AML-193 (cell line): ENCODE data around the gene PSTPIP2.
"Not testable (repeated sequence)": the region's sequence is repeated elsewhere in the genome, so short reads cannot be mapped to it uniquely, and the experiment has no call there.

ENCODE experiments used
- DNase-seq, 2 experiments: peaks; one replicate each; lab custom pipeline; 2025; lab: John Stamatoyannopoulos, UW

PSTPIP2 gene

DNA sequence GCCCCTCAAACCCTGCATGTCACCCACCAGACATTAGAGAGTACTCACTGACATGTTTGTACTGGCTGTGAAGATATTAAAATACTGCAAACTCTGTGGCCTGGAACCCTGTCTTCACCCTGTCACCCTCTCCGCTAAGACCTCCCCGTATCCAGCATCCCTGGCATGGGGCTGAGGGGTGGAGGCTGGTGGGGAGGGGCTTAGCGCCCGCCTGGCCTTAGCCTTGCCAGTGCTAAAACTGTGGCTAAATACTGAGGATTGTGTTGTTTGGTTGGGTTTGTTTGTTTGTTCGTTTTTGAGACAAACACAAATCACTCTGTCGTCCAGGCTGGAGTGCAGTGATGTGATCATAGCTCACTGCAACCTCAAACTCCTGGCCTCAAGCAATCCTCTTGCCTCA is 1.8 kb downstream of the PSTPIP2 start:
- DNase-seq = no peak

DNA sequence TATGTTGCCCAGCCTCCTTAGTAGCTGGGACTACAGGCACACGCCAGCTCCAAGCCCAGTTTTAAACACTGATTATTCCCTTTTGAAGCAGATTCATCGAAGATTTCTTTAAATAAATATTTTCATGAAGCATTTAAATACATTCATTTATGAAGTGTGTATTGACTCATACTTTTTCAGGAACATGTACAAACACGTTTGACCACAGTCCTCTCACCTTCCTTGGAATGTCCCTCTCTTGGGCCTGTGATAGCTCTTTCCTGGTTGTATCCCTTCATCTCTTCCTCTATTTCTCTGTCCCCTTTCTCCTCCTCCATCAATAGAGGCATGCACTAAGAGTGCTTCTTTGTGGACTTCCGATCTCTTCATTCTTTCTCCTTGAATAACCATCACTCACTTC is 2.5 kb downstream of the PSTPIP2 start:
- no peak for DNase-seq

DNA sequence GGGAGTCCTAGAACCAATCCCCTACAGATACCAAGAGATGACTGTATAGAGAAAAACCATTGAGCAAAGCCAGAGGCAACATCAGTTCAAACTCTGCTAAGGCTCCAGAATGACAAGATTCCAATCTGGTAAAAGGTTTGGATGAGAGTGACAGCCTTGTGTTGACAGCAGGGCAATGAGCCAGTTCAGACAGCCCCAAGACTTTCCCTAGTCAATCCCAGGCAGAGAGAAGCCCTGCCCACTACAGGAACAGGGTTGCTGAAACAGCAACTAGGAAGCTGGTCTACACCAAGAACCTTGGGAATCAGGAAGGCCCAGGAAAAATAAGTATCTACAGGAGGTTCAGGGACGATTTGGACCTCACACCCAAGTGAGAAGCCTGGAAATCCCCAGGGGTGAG is 3.3 kb downstream of the PSTPIP2 start:
- no peak for DNase-seq

DNA sequence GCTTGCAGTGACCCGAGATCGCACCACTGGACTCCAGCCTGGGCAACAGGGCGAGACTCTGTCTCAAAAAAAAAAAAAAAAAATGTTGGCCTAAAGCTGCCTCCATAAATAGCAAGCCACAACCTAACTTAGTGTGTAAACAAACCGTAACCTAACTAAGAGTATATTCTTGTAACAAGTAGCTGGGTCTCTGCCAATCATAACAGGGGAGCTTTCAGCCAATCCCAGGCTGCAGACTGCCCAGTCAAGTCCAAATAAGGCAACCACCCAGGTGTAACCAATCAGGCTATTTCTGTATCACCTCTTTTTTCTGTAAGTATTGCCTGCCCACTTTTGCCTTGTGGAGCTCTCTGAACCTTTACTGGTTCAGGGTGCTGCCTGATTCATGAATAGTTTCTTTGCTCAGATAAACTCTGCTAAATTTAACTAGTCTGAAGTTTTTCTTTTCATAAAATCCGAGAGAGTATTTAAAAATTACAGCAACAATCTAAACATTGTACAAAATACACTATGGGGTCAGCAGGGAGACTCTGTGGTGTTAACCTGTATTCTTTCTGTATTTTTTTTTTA is 4.5 kb downstream of the PSTPIP2 start:
- no peak for DNase-seq

DNA sequence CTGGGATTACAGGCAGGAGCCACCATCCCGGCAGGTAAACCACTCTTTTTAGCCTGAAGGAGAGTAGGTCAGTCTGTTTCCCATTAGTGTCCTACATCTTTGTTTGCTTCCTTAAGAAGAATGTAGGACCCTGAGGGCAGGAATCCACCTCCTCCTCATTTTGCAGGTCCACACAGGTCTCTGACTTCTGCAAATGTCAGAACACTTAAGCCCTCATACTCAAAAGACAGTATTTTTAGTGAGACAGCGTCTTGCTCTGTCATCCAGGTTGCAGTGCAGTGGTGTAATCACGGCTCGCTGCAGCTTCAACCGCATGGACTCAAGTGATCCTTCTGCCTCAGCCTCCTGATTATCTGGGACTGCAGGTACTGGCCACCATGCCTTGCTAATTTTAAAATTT is 9.3 kb downstream of the PSTPIP2 start:
- no peak for DNase-seq

DNA sequence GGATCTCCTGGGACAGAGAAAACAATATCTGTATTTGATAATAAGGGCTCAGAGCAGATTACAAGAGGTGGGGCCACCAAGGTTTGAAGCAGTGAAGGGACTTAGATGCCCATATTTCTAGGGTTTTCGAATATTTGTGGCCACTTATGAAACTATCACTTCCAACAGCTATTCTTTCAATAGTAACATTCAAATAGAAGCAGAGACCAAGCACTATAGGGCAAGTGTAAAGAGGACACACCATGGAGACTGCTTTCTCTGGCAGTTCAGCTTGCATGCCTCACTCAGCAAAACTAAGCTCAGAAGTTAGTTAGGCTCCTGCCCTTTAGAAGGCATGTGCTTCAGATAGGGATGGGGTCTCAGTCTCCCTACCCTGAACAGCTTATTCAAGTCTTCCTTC is 10.3 kb downstream of the PSTPIP2 start:
- no peak for DNase-seq

DNA sequence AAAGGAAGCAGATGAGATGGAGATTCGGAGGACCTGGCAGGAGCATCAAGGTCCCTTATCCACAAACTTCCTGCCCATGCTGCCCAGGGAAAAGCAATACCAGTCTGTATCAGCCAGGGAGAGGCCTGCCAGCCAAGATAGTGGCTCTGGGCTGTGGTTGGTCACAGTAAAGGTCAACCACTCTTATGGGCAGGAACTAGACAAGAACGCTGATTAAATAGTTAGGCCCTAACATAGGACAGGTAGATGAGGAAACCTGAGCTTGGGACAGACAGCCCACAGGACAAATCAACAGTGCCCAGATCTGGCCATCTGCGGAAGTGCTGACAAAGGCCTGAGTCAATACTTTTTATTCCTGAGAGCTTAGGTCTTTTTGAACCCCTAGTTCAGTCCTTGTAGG is 10.7 kb downstream of the PSTPIP2 start:
- DNase-seq = no peak

DNA sequence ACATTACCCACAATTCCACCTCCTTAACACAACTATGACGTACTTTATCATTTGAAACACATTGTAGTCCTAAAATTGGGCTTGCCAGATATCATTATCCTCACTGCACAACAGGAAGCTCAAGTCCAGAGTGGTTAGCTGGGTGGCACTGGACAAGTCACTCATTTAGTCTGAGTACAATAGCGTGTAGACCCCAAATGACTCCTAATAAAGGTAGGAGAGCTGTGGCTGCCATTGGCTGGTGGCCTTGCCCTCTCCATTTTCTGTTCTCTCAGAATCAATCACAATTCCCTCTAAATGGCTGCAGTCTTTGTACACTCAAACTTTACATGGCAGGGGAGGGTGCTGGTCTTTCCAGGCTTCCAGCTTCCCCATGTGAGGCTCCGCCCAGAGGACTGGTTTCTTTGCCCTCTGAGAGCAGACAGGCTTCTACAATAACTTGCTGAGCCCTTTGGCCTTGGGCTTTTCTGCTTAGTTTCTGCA is 11.7 kb downstream of the PSTPIP2 start:
- DNase-seq = no peak

DNA sequence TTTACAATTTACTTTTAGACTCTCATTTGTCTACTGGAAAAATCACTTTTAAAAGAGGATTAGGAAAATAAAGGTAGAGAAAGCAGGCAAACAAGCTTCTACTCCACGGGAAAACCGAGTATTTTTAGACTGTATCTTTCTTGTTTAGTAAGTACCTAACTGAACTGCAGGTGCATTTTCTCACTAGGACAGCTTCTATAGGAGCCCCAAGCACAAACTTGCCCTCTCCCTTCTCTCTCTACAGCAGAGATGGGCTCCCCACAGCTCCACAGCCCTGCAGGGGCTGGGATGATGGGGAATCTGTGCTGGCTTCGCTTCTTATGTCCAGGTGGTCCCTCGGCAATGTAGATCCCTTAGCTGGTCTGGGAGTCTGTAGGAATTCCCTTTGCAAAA is 16.2 kb downstream of the PSTPIP2 start:
- no peak for DNase-seq

DNA sequence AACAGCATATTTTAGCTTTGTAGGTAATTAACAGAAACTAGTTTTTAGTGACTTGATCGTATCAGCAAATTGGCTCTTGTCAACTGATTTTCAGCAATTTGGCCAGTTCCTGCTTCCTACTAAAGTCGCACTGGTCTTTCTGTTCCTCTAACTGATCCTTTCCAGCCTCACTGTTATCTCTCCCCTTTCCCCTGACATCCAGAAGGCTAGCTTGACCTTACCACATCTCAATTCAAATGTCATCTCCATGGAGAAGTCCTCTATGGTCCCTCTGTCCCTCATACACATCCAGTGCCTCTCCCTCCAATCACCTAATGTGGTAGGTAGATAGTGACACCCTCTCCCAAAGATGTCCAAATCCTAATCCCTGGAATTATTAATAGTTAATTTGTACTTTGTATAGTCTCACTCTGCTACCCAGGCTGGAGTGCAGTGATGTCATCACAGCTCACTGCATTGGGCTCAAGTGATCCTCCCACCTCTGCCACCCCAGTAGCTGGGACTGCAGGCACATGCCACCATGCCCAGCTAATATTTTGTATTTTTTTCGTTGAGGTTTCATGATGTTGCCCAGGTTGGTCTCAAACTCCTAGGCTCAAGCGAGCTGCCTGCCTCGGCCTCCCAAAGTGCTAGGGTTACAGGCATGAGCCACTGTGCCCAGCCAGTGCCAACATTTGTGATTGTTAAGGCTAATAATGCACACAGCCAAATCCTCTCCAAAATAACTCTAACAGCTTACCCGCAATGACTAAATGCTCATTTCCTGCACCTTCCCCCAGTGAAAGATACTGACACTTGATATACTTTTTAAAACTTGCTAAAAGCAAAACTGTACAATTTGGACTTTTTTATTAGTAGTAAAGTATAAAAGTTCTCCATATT is 16.9 kb downstream of the PSTPIP2 start:
- peak in 1 of 2 experiments; percentile 32 for DNase-seq

DNA sequence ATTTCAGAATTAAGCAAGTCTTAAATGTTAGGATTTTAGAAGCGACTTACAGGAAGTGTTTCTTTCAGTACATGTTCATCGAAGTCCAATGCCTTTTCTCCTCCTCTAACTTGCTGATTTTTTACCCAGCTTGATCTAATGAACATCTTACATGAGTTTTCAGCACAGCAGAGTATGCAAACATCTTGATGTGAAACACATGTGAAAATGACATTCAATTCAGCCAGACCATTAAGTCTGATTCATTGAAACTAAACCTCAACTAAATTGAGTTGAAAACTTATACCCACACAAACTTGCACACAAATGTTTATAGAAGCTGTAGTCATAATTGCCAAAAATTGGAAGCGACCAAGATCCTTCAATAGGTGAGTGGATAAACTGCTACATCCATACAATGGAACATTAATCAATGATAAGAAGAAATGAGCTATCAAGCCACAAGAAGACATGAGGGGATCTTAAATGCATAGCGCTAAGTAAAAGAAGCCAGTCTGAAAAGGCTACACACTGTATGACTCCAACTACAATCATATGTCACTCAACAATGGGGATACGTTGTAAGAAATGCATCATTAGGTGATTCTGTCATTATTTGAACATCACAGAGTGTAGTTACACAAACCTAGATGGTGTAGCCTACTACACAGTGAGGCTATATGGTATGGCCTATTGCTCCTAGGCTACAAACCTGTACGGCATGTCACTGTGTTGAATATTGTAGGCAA is 18.5 kb downstream of the PSTPIP2 start:
- no peak for DNase-seq

DNA sequence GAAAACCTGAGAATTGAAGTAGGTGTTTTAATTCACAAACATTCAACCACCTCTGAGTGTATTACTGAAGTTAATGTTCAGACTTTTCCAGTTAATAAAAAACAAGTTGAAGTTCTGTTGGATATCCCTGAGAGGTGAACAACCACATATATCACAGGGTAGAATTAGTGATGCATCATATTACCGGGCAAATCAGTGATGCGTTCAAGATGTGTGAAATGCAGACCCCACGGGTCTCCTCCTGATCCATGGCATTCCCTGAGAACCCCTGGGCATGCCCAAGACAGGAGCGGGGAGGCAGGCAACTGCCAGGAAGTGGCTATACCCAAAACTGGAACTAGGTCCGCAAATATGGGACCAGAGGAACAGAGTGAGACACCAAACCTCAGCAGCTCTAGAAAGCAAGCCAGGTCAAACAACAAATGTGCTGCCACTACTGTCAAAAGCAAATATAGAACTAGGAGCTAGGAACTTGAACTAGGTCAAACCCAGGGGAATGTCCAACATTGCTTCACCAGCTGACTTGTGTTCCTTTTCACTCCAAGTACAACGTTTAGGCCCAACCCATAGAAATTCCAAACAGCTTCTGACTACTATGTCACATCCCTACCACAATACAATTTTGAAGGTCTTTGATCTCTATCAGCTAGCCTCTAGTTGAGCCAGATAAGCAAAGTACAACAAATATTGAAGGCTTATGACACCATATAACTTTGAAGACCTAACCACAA is 20.2 kb downstream of the PSTPIP2 start:
- no peak for DNase-seq

DNA sequence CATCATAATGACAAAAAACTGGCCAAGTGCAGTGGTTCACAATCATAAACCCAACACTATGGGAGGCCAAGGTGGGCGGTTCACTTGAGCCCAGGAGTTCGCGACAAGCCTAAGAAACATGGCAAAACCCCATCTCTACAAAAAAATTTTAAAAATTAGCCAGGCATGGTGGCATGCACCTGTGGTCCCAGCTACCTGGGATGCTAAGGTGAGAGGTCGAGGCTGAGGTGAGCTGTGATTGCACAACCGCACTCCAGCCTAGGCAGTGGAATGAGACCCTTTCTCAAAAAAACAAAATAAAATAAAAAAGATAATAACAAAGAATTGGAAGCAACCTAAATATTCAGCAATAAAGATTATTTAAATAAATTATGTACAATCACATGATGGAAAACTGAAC is 21.8 kb downstream of the PSTPIP2 start:
- no peak for DNase-seq

DNA sequence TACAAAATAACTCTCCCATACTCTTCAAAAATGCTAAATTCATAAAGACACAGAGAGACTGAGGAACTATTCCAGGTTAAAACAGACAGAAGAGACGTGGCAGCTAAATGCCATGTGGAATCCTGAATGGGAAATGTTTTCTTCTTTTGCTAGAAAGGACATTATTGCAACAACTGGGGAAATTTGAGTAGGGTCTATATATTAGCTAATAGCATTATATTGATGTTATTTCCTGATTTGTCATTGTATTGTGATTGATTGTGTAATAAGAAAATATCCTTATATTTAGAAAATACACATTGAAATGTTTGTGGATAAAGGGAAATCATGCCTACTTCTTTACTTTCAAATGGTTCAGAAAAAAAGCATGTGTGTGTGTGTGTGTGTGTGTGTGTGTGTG is 23.4 kb downstream of the PSTPIP2 start:
- no peak for DNase-seq

DNA sequence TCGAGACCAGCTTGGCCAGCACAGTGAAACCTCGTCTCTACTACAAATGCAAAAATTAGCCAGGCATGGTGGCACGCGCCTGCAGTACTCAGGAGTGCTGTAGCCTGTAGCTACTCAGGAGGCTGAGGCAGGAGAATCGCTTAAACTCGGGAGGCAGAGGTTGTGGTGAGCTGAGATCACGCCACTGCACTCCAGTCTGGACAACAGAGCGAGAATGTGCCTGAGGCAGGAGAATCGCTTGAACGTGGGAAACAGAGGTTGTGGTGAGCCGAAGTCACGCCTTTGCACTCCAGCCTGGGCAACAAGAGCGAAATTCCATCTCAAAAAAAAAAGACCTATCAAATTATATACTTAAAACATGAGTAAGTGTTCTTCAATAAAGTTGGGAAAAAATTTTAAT is 24.7 kb downstream of the PSTPIP2 start:
- not testable (repeated sequence) for DNase-seq

DNA sequence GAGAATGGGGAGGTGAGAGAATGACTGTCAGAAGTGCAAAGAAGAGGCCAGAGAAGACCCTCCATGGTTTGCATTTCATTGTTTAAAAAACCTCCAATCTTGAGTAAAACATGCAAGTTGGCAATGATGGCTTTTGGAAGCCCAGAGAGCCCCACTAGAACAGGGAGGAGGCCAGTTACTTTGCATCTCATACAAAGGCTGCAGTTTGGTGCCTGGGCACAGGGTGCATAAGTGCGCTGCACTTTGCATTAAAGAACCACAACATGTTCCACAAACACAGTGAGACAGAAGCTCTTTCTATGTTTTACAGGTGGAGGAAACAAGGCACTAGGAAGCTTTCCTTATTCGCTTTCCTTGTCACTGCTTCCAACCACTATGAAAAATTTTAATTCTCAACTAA is 25.4 kb downstream of the PSTPIP2 start:
- no peak for DNase-seq

DNA sequence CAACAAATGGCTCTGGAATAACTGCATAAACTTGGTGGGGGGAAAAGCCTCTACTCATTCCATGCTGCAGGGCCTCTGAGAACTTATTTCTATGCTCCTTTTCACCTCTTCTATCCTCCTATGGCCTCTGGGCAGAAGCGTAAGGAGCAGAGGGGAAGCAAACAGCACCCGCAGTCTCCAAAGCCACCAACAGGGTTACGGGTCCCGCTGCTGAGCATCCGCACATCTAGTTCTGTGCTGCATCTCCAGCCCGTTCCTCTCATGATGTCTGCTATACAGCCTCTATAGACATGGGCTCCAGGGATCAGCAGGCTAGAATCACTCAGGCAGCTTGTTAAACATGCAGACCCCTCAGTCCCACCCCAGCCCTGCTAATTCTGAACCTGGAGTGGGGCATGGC is 25.9 kb downstream of the PSTPIP2 start:
- DNase-seq = no peak

DNA sequence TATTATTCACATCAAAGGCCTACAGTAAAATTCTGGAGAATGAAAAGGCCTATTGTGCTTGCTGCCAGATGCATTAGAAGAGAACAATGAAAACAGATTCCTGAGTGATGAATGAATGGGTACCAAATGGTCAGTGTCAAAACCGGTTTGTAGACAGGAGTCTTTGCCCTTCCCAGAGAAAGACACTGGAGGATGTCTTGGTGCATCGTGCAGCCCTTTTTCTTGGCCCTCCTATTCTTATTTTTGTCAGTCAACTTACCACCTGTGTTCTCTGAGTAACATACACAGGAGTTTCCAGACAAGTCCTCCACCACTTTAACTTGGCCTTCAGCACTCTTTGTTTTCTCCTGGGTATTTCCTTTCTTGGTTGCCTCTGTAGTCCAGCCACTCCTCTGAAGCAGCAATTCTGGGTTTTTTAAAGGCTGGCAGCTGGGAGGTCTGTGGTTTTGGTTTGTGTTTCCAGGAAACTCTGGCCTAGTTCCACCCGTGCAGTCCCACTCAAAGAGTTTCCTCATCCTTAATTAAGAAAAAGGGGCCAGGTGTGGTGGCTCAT is 29.4 kb downstream of the PSTPIP2 start:
- DNase-seq = peak; percentile 47 to 57

DNA sequence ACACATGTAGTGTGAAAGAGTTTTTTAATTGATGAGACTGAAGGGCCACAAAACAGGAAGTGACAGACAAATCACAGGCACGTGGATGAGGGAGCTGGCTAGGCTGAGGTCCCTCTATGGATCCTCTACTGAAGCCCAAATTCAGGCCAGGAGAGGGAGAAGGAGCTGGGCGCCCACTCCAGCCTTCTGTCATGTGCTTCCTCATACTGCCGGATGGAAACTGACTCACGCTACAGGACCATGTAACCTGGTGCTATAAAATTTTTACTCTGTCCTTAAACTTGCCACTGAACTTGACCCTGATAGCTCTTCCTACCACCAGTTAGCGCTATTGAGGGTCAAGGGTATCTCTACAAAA is 31.3 kb downstream of the PSTPIP2 start:
- DNase-seq = no peak

DNA sequence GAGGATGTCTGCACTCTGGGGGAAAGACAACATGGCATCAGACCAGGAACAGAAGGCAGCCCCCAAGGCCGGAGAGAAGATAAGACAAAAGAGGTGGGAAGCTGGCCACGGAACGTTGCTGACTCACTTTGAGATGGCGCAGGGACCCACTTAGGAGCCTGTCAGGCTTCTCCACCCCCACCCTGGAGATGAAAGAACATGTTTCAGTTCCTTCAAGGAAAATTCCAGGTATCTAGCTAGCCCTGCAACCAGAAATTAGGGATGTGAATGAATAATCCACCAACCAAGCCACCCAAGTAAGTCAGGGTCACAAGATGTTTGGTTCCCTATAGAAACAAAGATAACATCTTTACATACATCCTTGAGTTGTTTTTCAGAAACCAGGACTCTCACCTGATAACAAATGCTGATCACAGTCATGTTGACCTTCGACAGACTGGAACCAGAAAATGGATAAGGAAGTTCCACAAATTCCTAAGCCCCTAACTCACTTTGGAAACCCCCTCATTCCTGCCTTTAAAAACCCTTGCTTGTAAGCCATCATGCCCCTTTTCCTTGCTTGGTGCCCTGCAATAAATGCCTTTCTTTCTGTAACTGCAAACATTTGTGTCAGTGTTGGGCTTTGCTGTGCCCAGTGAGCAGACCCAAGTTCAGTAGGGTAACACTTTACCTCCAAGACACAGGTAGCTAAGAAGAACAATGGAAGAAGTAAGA is 31.9 kb downstream of the PSTPIP2 start:
- DNase-seq = no peak

DNA sequence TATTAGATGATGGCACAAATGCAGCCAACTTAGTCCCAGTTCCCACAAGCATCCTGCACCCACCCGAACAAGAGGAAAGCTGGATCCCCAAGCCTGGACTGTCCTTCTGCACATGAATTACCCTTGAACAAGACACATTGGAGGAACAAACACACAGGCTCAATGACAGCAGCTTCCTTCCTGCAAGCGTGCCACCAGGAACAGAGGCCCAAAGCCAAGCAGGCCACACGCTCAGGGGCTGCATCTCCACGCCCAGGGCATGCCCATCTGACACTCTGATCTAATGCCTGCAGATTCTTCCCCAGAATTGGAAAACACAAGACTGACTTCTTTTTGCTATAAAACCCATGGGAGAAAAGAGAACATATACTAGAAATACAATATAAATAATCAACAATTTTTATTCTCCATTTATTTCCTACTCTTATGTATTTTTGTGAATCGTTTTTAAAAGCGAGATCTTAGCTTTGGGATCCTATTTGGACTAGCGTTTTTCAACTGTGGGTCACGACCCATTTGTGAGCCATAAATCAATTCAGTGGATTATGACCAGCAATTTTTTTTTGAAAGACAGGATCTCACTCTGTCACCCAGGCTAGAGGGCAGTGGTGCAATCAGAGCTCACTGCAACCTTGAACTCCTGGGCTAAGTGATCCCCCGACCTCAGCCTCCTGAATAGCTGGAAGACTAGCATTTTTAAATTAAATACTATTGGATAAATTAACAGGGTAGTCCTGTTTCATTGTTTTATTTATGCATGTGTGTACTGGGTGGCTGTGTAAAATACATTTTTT is 34.4 kb downstream of the PSTPIP2 start:
- DNase-seq = no peak
